ENCODE measurements around the gene TMCO4.

GRCh38 chr1:19818324-19818723, 18.6 kb upstream of the TMCO4 start:
- no peak for TF ChIP-seq EP300 (IDR thresholded peaks at IDR 0.05; ENCODE audit: low read depth)
- no peak for TF ChIP-seq CTCF (IDR thresholded peaks at IDR 0.05)
- TF ChIP-seq POLR2A (IDR thresholded peaks at IDR 0.05) = no peak
- TF ChIP-seq POLR2AphosphoS5 (IDR thresholded peaks at IDR 0.05) = no peak

Data from transverse colon (tissue), 4 donors.